HepG2 (cell line): ENCODE data around the gene ZDHHC7. TPM values are rescaled to one million over a fixed set of nuclear protein-coding genes. Genes with fewer than 3 reads are reported as not detected.

Experiments used
- ATAC-seq: fragments of 200-7000 bp; cut with Tn5 transposase; 3 replicates; pipeline ENCODE4 v1.9.1; 2020; ENCODE audit warnings: mild to moderate bottlenecking, moderate library complexity
- BruUV-seq: library from RNA; stranded (reverse); fragments of 400-500 nt; replicated peaks from 2 replicates; lab custom pipeline; 2021; lab: Mats Ljungman, UMichigan
- CTCF ChIA-PET: fragments of 300-600 bp; formaldehyde crosslinking; extraction: SDS; loops from one replicate; lab custom pipeline; 2021; ENCODE audit warnings: low total read pairs, inconsistent platforms, low intra/inter-chr PET ratio; lab: Yijun Ruan, JAX
- POLR2A ChIA-PET: fragments of 350-600 bp; sonication (Branson Sonifier 250); formaldehyde crosslinking; loops from one replicate; lab custom pipeline; 2020; ENCODE audit warnings: antibody characterized with exemption, inconsistent platforms; lab: Yijun Ruan, JAX
- DNase-seq: peaks from one replicate; pipeline ENCODE4 v3.0.0-alpha.2; 2015; ENCODE audit warnings: low spot score
- FAIRE-seq: peaks from 3 replicates; lab custom pipeline; 2011; peaks lifted over from hg19 to GRCh38; lab: Jason Lieb, UNC
- H2AFZ ChIP-seq: one replicate; pipeline ENCODE4 v1.6.1; 2011; ENCODE audit warnings: low read length, inconsistent platforms
- H3K27ac ChIP-seq: fragments of 300-600 bp; 3 replicates; pipeline ENCODE4 v1.8.0; 2011; ENCODE audit warnings: mixed run types, mild to moderate bottlenecking, mixed read lengths, low read length, inconsistent platforms; ENCODE audit not compliant: insufficient read depth; ENCODE audit errors: extremely low read length
- H3K27me3 ChIP-seq, 2 experiments: fragments of 200-600 bp in 1 of 2; 2 replicates in 1 of 2; 3 replicates in 1 of 2; pipeline versions ENCODE4 v1.6.0 to v1.8.0; 2011; ENCODE audit warnings: low read length in 2 of 2, mild to moderate bottlenecking in 2 of 2, moderate library complexity in 2 of 2, inconsistent platforms in 1 of 2; ENCODE audit not compliant: insufficient read depth in 2 of 2, control insufficient read depth in 1 of 2
- H3K36me3 ChIP-seq, 2 experiments: fragments of 200-600 bp in 1 of 2; replicated peaks in 1 of 2; 2 replicates in 1 of 2; 3 replicates in 1 of 2; pipeline versions ENCODE4 v1.5.1 to v1.8.0; 2011; ENCODE audit warnings: low read length in 2 of 2, inconsistent platforms in 1 of 2; ENCODE audit not compliant: insufficient read depth in 2 of 2, control insufficient read depth in 1 of 2
- H3K4me1 ChIP-seq: 2 replicates; pipeline ENCODE4 v1.5.1; 2012; ENCODE audit warnings: low read length, inconsistent platforms; ENCODE audit not compliant: insufficient read depth
- H3K4me2 ChIP-seq: 2 replicates; pipeline ENCODE4 v1.6.0; 2011; ENCODE audit warnings: low read depth, low read length, inconsistent platforms
- H3K4me3 ChIP-seq, 3 experiments: fragments of 200-600 bp in 1 of 3; sonication (generic), shearing (Covaris generic) in 1 of 3; replicated peaks in 1 of 3; 2 replicates each; pipeline ENCODE4 v1.5.1; 2011 to 2016; ENCODE audit warnings: low read length in 3 of 3, inconsistent platforms in 2 of 3, low read depth in 2 of 3, mild to moderate bottlenecking in 2 of 3, control low read depth in 1 of 3, mixed read lengths in 1 of 3; ENCODE audit not compliant: insufficient read depth in 1 of 3
- H3K79me2 ChIP-seq: one replicate; pipeline ENCODE4 v1.6.1; 2011; ENCODE audit warnings: low read length, inconsistent platforms; ENCODE audit not compliant: insufficient read depth
- H3K9ac ChIP-seq: 2 replicates; pipeline ENCODE4 v1.6.0; 2011; ENCODE audit warnings: mild to moderate bottlenecking, low read depth, low read length, inconsistent platforms; ENCODE audit not compliant: insufficient read depth
- H3K9me3 ChIP-seq: 2 replicates; pipeline ENCODE4 v1.5.1; 2012; ENCODE audit warnings: mild to moderate bottlenecking, low read length
- H4K20me1 ChIP-seq: 2 replicates; pipeline ENCODE4 v1.6.0; 2011; ENCODE audit warnings: inconsistent platforms, mild to moderate bottlenecking, low read length, moderate library complexity; ENCODE audit not compliant: insufficient read depth
- E2F5 ChIP-seq: sonication (generic); formaldehyde crosslinking; conservative IDR thresholded peaks from 2 replicates; pipeline ENCODE4 v1.4.0; 2020; ENCODE audit warnings: missing genetic modification reagents
- MAZ ChIP-seq, 2 experiments: sonication (generic) in 1 of 2; formaldehyde crosslinking in 1 of 2; IDR thresholded peaks; 2 replicates each; pipeline versions ENCODE4 v1.5.0 to v1.6.1; 2012 to 2020; ENCODE audit warnings: low read depth in 2 of 2, mild to moderate bottlenecking in 2 of 2, borderline replicate concordance in 1 of 2, improper control_type of control experiment in 1 of 2, low read length in 1 of 2, missing genetic modification reagents in 1 of 2, moderate library complexity in 1 of 2
- NFKB2 ChIP-seq: sonication (generic); formaldehyde crosslinking; IDR thresholded peaks from 2 replicates; pipeline ENCODE4 v1.4.0; 2020; ENCODE audit warnings: missing genetic modification reagents, borderline replicate concordance
- ONECUT2 ChIP-seq: sonication (generic); formaldehyde crosslinking; IDR thresholded peaks from 2 replicates; pipeline ENCODE4 v1.4.0; 2020; ENCODE audit warnings: missing genetic modification reagents
- POLR2G ChIP-seq: fragments of 200-400 bp; formaldehyde crosslinking; IDR thresholded peaks from 2 replicates; pipeline ENCODE4 v1.6.1; 2018; ENCODE audit warnings: mild to moderate bottlenecking, low read depth, low read length, moderate library complexity
- RBM22 ChIP-seq: fragments of 200-400 bp; formaldehyde crosslinking; optimal IDR thresholded peaks from 2 replicates; pipeline ENCODE3; 2017; ENCODE audit warnings: mild to moderate bottlenecking, low read length, moderate library complexity
- TAF15 ChIP-seq: fragments of 200-400 bp; formaldehyde crosslinking; IDR thresholded peaks from one replicate; pipeline ENCODE4 v1.6.1; 2018; ENCODE audit warnings: mild to moderate bottlenecking, low read depth, low read length; ENCODE audit not compliant: poor library complexity, severe bottlenecking
- ZC3H13 ChIP-seq: sonication (generic); formaldehyde crosslinking; IDR thresholded peaks from 2 replicates; pipeline ENCODE4 v1.8.1; 2023; ENCODE audit warnings: mild to moderate bottlenecking, missing genetic modification reagents, moderate library complexity
- ZNF180 ChIP-seq: sonication (generic); formaldehyde crosslinking; IDR thresholded peaks from 2 replicates; pipeline ENCODE4 v1.4.0; 2020; ENCODE audit warnings: low read depth, missing genetic modification reagents, borderline replicate concordance
- ZNF724P ChIP-seq: sonication (generic); formaldehyde crosslinking; IDR thresholded peaks from 2 replicates; pipeline ENCODE4 v1.8.0; 2022; ENCODE audit warnings: missing genetic modification reagents, borderline replicate concordance
- WGBS: methylation state at CpG from one replicate; pipeline ENCODE4 v1.1.6; 2017; ENCODE audit warnings: low lambda C conversion rate; 5-methylcytosine and 5-hydroxymethylcytosine counted together
- in situ Hi-C: cut with HindIII; loops from 2 replicates; pipeline ENCODE4 v1.10.0; 2017; ENCODE audit warnings: low pct_unique_long_range_greater_than_20kb; ENCODE audit not compliant: extremely low pct_ligation_motif_present
- intact Hi-C: fragments of 100-400 bp; cut with micrococcal nuclease; formaldehyde crosslinking; loops from one replicate; pipeline ENCODE4 v1.10.0; 2022; ENCODE audit not compliant: unreplicated experiment
- polyA plus RNA-seq, 8 experiments: library from polyadenylated mRNA; depleted of rRNA in 3 of 8; stranded (reverse) in 7 of 8; unstranded in 1 of 8; fragments of >200 nt; fragmentation: Illumina TruSeq in 4 of 8; extraction: Trizol in 4 of 8; gene quantifications; 2 replicates each; pipeline versions ENCODE4 v1.2.1 to v1.2.3, GENCODE V29; 2011 to 2016; ENCODE audit warnings: low read depth in 4 of 8, missing spikeins in 1 of 8, mixed read lengths in 1 of 8; ENCODE audit not compliant: insufficient read depth in 1 of 8
- total RNA-seq, 5 experiments: library from RNA; depleted of rRNA; stranded (reverse); fragments of >200 nt; fragmentation: Illumina TruSeq; extraction: Trizol; gene quantifications; 2 replicates each; pipeline ENCODE4 v1.2.3, GENCODE V29; 2016; ENCODE audit warnings: low read depth in 1 of 5

Gene ZDHHC7
- total and polyA plus RNA-seq, 2 of the 13 experiments (the other 11 are each of a cell fraction or from before 2014, with no cell fraction given), result 46.8 to 67.6 TPM

- ChIA-PET CTCF (no interaction called here), POLR2A (no interaction called here)
- BruUV-seq, result no TSS peak
- TF ChIP-seq ONECUT2 (CRISPR knock-in tag) (no peak), ZNF724P (CRISPR knock-in tag) (no peak), POLR2G (peak; percentile 43; the same call in 1 of the 2 replicates), NFKB2 (CRISPR knock-in tag) (0 out of 2 replicates have a peak, but pooled peaks have one; percentile 46), ZNF180 (CRISPR knock-in tag) (no peak), ZC3H13 (CRISPR knock-in tag) (0 out of 2 replicates have a peak, but pooled peaks have one; percentile 15), TAF15 (no peak), E2F5 (CRISPR knock-in tag) (no peak), MAZ (IDR thresholded peaks at IDR 0.05; ENCODE audit: borderline replicate concordance, low read depth, low read length) (no peak), MAZ (CRISPR knock-in tag; IDR thresholded peaks at IDR 0.05; ENCODE audit: low read depth) (no peak), RBM22 (peak; percentile 44)
- WGBS, result 96% methylated on average over 15 of the region's 15 CpGs
- FAIRE-seq, result no peak
- H3K79me2 ChIP-seq, result no peaks in the 10 kb centered on the region
- no peak overlapping the region for H3K4me3 ChIP-seq
- H4K20me1 ChIP-seq, result peaks cover 3% of the 10 kb centered on the region; the same call in 1 of the 2 replicates
- intact Hi-C loops, result no loop called here
- H3K9me3 ChIP-seq, result no peaks in the 10 kb centered on the region
- no peak overlapping the region for H3K27ac ChIP-seq
- in situ Hi-C loops, result loop anchor here (5.0 kb wide), 1 partner anchor 216 kb away; no protein-coding TSS in a partner anchor
- no peak overlapping the region for H2AFZ ChIP-seq
- H3K4me1 ChIP-seq, result peaks cover 34% of the 10 kb centered on the region
- H3K4me2 ChIP-seq, result no peak overlapping the region
- DNase-seq, result no peak
- no peak for ATAC-seq
- no peak overlapping the region for H3K9ac ChIP-seq
- H3K27me3 ChIP-seq, result peaks cover 0 to 10% of the 10 kb centered on the region in 2 experiments; a peak in 2 of 5 replicates
- peaks cover 18 to 38% of the 10 kb centered on the region in 2 experiments for H3K36me3 ChIP-seq
Measured at GRCh38 chr16:84973236-84973635, 38.1 kb downstream of the ZDHHC7 start.
